Activated CD4-positive, alpha-beta T cell treated with anti-CD3 and anti-CD28 coated beads for 48 hours (primary cell): ENCODE data around the gene ZNF236.
A peak's percentile ranks its signal among the peaks of the same experiment; 100 is the strongest.

ENCODE experiments used
- DNase-seq: peaks from one replicate; pipeline ENCODE4 v3.0.0-alpha.2; 2020

Gene ZNF236

DNA sequence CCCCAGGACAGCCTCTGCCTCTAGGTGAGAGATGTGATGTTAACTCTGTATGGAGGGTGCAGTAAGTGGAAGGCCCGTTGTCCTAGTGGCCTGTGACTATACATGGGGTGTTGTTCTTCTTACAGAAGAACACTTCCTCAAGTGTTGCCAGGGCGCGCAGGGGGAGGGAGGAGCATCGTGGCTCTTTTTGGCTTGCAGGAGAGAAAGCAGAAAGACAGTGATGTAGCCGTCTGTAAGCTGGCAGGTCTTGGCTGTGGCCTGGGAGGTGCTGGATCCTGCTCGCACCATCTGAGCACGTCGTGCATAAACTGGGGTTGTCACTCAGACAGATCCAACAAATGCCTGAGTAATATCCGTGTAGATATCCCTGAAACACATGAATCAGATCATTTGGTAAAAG lies 44.3 kb downstream of the ZNF236 start:
- no peak for DNase-seq

DNA sequence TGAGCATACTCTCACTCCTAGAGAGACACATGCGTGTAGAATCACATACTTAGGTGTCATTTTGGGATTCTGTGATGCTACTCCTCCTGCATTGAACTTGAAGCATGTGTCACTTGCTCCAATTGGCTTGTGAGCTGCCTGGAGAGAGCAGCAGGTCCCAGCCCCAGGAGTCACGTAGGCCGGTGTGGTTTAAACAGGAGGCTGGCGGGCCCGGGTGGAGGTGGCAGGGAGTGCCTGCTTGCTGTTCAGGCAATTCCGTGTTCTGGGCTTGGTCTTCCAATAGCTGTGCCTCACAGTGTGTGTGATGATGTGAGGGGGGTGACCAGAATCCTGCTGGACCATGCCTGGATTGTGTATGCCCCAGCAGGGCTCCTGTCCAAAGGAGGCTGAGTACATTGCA lies 51.0 kb downstream of the ZNF236 start:
- DNase-seq: no peak

DNA sequence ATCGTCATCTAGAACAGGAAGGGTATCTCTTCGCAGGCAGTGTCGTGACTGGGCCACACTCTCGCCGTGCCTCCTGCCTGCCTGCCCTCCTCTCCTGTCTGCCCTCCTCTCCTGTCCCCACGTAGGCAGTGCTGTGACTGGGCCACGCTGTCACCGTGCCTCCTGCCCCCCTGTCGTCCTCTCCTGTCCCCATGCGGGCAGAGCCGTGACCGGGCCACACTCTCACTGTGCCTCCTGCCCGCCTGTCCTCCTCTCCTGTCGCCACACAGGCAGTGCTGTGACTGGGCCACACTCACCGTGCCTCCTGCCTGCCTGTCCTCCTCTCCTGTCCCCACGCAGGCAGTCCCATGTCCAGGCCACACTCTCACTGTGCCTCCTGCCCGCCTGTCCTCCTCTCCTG lies 51.4 kb downstream of the ZNF236 start:
- no peak for DNase-seq

DNA sequence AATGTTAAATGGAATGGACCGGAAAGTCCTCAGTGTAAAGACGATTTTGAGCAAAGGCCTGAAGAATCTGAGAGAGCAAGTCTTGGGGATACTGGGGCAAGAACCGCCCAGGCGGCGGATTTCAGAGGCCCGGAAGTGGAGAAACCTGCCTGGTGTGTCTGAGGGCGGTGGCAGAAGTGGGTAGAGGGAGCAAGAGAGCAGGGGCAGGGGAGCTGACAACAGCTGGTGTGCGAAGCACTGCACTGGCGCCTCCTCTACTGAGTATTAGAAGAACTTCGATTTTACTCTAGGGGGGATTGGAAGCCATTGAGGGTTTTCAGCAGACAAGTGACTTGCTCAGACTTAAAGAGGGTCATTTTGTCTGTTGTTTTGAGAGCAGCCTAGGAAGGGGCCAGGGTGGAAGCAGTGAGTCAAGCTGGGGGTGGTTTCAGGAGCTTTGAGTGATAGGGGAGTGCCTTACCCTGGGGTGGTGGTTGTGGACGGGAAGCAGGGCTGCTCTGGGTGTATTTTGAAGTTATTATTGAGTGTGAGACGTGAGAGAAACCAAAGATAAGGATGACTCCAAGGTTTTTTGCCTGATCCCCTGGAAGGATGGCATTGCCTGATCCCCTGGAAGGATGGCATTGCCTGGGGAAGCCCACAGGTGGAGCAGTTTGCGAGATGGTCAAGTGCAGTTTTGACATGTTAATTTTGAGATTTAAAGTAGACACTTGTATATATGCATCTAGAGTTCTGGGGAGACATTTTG lies 52.5 kb downstream of the ZNF236 start:
- DNase-seq: peak; percentile 60

DNA sequence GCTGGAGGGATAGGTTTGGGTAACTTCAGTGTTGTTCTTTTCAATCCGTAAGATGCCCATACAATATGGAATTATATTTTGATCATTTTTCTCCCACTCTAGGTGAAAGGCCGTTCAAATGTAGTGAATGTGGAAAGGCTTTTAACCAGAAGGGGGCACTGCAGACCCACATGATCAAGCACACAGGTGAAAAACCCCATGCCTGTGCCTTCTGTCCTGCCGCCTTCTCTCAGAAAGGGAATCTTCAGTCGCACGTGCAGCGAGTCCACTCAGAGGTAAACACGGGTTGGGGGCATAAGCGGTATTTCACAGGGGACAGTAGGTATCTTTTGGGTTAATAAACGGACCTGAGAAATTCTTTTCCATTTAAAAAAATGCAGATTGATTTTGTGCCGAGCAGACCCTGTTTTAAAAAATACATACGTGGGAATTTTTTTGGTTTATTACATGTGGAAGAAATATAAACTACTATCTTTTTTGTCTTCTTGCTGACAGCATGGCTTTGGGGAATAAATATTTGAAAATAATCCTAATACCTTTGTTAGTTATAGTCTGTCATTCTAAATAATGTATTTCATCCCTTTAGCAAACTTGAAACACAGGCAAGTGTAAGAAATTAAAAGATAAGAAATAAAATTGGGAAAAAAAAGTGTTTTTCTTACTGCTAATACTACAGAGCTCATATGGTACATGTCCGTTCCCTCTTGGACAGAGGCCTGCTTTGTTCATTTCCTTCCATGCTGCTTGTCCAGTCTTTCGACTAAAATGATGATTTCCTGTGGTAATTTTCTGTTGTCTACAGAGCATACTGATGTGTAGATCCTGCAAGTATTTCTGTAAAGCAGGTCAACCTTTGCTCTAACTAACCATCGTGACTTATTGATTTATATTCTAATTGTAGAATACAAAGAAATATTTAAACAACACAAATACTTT lies 53.3 kb downstream of the ZNF236 start:
- DNase-seq: peak; percentile 59

DNA sequence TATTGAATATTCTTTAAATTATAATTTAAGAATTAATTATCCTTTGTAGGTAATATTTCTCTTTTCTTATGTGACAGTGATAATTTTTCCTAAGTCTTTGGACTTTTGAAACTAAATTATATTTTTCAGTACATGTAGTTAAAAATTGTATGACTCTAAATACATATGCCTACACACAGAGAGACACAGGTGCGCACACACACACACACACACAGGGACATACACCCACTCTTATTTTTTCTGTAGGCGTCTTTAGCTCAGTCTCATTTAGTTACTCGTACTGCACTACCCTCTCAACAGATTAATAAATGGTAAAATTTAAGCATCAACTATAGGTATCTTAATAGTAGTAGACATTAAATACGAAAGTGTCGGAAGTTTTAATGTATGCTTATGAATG lies 56.1 kb downstream of the ZNF236 start:
- DNase-seq: no peak

DNA sequence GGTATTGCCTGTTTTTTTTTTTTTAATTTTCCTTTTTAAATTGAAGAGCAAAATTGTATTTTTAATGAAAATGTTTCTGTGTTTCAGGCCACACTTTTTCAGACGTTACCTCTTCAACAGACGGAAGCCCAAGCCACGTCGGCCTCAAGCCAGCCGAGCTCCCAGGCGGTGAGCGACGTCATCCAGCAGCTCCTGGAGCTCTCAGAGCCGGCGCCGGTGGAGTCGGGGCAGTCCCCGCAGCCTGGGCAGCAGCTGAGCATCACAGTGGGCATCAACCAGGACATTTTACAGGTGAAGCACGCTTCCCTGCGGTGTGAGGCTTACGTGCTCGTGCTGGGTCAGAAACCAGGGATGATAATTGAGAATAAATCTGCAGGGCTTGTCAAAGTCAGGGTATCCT lies 57.7 kb downstream of the ZNF236 start:
- no peak for DNase-seq

DNA sequence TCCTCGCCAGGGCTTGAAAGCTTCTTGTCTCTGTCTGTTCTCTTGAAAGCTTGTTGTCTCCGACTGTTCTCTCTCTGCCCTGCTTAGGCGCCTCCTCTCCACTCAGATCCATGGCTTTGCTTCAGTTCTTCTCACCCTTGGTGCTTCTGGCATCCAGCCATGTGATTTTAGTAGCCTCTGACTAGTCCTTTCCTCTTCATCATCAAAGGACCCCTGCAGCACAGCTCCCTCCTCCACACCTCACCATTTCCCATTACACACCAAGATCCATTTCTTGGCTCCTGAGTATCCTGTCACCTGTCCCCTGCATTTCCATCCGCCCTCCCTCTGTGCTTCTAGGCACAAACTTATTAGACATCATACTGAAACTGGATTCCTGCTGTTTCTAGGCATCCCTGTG lies 59.4 kb downstream of the ZNF236 start:
- DNase-seq: no peak

DNA sequence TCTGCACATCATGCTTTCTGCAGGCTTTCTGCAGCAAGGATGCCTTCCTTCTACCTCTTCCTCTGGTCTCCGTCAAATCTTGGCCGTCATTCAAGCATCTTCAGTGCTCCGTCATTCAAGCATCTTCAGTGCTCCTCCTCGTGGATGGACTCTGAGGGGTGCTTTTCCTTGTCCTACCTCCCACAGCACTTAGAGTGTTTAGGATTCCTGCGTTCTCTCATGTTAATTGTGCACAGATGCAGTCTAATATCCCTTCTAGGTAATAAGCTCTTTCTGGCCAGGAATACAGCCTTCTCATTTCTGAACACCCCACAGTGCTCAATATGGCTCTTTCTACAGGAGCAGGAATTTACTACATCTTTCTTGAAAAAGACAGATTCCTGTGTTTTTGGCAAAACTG lies 59.8 kb downstream of the ZNF236 start:
- no peak for DNase-seq

DNA sequence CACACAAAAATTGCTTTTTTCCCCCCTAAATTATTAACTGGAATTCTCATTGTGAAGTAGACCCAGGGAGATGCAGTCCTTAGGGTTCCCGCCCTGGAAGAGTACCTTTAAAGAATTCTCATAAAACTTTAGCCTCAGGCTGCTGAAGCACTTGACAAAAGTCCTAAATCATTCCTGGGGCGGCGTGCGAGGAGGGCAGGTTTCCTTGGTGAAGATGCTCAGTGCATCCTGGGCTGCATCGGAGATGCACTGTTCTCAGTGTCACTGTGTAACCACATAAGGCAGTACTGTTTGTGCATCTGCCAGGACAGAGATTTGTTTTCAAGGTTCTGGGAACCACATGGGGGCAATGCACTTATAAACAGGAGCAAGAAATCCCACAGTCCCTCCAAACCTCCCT lies 62.6 kb downstream of the ZNF236 start:
- DNase-seq: no peak

DNA sequence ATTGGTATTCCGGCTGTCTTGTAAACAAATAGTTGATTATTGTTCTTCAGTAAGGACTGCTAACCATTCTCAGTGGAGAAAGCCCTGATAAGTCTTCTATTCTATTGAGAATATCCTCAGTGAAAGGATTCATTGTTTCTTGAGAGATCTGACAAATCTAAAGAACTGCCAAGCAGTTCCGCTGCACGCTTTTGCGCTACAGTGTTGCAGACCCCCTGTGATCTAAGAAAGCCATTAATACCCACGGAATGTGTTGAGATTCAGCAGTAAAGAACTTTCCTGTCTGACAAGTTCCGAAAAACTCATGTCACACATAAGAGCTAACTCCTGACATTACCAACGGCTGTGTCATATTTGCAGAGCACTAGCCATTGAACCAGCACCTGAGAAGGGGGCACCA lies 63.8 kb downstream of the ZNF236 start:
- no peak for DNase-seq

DNA sequence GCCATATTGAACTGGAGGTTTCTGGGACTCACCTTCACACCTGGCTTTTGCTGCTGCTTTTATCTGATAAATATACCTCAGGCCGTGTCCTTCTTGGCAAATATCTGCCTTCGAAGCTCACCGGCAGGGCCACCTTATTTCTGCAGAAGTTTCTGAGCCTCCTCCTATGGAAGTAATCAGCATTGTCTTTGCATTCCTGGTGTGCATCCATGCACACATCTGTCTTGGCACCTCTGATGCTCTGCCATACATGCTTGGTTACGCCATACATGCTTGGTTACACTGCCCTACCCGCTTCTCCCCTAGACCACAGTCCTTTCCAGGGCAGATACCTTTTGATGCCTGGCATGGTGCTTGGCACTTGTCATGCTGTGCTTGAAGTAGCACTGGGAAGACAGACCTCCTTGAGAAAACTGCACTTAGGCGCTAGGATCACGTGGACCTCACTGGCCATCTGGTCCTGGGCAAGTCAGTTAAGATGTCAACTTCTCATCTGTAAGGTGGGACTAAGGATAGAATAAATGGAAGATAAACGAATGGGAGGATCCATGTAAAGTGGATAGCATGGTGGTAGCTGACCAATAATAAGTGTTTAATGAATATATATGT lies 66.8 kb downstream of the ZNF236 start:
- DNase-seq: no peak

DNA sequence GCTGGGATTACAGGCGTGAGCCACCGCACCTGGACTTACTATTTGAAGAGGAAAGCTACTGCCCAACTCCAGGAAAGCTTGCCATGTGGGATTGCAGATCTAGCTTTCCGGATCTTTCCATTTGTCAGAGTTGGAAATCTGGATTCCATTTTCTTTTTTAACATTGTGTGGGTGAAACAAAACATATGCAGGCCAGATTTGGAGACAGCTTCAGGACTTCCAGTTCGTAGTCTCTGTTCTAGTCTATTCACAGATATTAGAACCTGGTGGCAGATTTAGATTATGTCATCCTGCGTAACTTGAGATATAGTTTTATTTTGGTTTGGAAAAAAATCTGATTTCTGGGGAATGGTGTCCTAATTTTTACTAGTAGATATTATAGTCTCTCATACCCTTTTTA lies 70.5 kb downstream of the ZNF236 start:
- no peak for DNase-seq

DNA sequence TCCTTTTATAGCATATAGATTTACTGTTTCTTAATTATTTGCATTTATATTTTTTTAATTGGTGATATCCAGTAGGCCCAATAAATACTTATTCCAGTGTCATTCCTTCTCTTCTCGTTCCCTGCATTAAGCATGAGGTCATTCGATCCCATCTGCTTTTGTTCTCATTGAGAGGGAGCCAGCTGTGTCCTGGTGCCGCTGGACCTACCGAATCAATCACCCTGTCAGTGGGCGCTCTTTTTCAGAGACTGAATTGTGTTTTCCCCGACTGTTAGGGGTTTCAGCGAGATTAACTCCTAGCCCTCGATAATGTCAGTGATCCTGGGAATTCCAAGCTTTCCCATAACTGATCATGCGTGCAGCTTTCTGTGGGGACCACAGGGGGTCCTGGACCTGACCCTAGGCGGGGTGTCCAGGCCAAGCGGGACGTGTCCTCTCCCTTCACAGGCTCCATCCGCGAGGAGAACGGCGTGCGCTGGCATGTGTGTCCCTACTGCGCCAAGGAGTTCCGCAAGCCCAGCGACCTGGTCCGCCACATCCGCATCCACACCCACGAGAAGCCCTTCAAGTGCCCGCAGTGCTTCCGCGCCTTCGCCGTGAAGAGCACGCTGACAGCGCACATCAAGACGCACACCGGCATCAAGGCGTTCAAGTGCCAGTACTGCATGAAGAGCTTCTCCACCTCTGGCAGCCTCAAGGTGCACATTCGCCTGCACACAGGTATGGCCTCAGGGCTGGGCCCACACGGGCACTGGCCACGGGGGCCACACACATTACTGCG lies 72.4 kb downstream of the ZNF236 start:
- no peak for DNase-seq

DNA sequence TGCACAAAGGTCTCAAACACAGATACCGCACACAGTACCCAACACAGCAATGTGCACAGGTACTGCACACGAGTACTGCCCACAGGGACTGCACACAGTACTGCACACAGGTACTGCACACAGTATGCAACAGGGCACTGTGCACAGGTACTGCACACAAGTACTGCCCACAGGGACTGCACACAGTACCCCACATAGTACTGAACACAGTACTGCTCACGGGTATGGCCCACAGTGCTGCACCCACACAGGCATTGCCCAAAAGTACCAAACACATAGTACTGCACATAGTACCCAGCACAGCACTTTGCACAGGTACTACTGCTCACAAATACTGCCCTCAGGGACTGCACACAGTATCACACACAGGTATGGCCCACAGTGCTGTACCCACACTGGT lies 73.1 kb downstream of the ZNF236 start:
- DNase-seq: no peak

DNA sequence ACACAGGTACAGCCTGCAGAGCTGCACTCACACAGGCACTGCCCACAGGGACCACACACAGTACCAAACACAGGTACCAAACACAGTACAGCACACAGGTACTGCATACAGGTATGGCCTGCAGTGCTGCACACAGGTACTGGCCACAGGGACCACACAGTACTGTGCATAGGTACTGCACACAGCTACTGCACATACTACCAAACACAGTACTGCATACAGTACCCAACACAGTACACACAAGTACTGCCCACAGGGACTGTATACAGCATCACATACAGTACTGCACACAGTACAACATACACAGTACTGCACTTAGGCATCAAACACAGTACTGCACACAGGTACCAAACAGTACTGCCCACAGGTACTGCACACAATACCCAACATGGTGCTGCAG lies 74.3 kb downstream of the ZNF236 start:
- no peak for DNase-seq

DNA sequence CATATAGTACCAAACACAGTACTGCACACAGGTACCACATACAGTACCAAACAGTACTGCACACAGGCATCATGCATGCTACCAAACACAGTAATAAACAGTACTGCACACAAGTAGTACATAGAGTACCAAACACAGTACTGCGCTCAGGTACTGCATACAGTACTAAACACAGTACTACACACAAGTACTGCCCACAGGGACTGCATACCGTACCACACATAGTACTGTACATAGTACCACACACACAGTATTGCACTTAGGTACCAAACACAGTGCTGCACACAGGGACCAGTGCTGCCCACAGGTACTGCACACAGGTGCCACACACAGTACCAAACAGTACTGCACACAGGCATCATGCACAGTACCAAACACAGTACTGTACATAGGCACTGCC lies 74.9 kb downstream of the ZNF236 start:
- no peak for DNase-seq

DNA sequence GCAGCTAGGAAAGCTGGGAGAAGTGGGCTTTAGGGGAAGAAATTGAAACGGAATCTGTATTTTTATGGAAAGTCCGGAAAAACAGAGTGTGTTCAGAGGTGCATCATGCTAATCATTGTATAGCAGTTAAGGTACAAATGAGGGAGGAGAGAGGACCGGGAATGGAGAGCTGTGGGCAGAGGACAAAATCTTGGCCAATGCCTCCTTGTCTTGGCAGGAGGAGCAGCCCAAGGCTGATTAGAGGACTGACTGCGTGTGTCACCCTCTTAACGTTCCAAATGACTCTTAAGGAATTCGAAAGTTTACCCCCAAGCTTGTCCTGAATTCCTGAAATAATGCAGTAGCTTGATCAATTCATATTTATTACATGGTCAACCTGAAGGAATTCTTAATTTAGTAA lies 81.0 kb downstream of the ZNF236 start:
- no peak for DNase-seq

DNA sequence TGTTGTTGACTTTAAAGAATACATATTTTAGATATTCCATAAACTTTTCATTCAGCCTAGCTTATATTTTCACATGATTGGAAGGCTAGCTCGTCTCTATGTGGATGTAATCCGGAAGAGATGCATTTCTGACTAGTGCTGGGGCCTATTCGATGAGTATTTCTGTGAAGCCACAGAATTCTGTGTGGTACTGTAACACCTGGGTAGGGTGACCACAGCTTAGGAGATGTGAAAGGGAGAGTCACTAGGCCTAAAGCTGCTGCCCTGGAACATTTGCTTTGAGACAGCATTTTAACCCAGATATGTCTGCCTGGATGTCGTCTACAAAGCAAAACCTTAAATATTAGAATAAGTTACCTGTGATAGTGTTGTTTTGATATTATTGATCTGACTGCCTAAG lies 83.5 kb downstream of the ZNF236 start:
- DNase-seq: no peak

DNA sequence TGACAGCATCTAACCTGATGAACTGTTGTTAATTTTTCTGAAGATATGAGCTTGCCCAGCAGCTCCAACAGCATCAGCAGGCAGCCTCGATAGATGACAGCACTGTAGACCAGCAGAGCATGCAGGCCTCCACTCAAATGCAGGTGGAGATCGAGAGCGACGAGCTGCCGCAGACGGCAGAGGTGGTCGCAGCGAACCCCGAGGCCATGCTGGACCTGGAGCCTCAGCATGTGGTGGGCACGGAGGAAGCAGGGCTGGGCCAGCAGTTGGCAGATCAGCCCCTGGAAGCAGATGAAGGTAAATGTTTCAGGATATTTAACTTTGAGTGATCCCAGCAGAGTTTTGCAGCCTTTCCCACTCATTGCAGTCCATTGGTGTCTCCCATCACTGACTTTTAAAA lies 85.9 kb downstream of the ZNF236 start:
- no peak for DNase-seq

DNA sequence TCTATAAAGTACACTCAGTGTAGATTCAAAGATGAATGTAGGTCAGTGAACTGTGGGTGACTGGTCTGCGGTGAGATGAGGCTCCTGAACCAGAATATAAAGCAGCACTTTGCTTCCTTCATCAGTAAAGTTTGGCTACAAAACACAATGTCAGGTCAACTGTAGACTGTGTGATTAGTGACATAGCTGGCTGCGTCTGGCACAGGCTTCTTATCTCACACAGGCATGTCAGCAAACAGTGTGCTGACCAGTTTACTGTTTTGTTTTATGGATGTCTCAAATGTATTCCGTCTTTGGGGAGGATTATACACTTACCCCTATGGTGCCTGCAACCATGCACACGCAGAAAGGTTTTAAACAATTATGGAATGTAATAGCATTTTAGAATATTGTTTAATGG lies 87.1 kb downstream of the ZNF236 start:
- DNase-seq: no peak

DNA sequence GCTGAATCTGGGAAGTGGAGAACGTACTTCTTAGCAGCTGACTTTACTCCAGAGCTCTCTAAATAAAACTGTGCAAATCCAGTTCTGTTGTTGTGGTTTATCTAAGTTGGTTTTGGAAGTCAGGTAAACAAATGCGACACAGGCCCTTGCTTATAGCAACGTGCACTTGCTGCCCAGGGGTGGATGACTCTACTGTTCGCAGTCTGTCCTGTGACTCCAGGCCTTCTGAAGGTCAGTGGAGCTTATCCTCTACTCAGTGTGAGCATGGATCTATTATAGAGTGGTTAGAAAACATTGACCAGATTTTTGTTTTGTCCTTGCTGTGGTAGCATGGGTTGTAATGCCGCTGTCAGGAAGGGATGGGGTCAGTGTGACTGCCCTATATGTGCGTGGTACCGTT lies 89.1 kb downstream of the ZNF236 start:
- no peak for DNase-seq

DNA sequence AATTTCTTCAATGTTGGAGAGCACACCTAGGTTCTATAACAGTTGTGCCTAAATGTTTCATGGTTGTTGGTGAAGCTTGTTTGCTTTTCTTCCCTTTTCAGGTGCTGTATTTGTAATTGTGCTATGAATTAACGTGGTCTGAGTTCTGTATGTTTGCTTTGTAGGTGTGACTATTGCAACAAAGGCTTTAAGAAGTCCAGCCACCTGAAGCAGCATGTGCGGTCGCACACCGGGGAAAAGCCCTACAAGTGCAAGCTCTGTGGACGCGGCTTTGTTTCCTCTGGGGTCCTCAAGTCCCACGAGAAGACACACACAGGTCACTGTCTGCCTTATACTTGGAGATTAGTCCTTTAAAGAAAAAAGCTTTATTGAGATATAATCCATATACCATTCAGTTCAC lies 91.2 kb downstream of the ZNF236 start:
- no peak for DNase-seq
